H1 (cell line): Measurements from ENCODE around the gene DUXA. TPM values are rescaled to one million over a fixed set of nuclear protein-coding genes. Genes with fewer than 3 reads are reported as not detected.
"Not testable (repeated sequence)": the region's sequence is repeated elsewhere in the genome, so short reads cannot be mapped to it uniquely, and the experiment has no call there.

Experiments used
- CTCF ChIA-PET: fragments of 300-600 bp; sonication (Branson Sonifier 250); formaldehyde crosslinking; loops from one replicate; lab custom pipeline; 2021; ENCODE audit not compliant: partially characterized antibody; lab: Charles Lee
- POLR2A ChIA-PET: fragments of 300-600 bp; sonication (Branson Sonifier 250); formaldehyde crosslinking; loops from one replicate; lab custom pipeline; 2021; ENCODE audit warnings: inconsistent platforms; ENCODE audit not compliant: partially characterized antibody; lab: Charles Lee
- DNase-seq, 2 experiments: peaks; one replicate each; pipeline versions ENCODE4 v3.0.0 to v3.0.0-alpha.2; 2010 to 2022; ENCODE audit warnings: low spot score in 2 of 2, low read depth in 1 of 2, mixed read lengths in 1 of 2
- FAIRE-seq: peaks from 2 replicates; lab custom pipeline; 2011; peaks lifted over from hg19 to GRCh38; lab: Jason Lieb, UNC
- H2AFZ ChIP-seq: 2 replicates; pipeline ENCODE4 v1.8.1; 2012; ENCODE audit warnings: low read length, inconsistent platforms
- H2AK5ac ChIP-seq: 2 replicates; pipeline ENCODE4 v1.6.1; 2013; ENCODE audit warnings: low read depth, low read length
- H2BK120ac ChIP-seq: replicated peaks from 2 replicates; pipeline ENCODE3; 2013; ENCODE audit warnings: low read depth, low read length, inconsistent platforms
- H2BK12ac ChIP-seq: 2 replicates; pipeline ENCODE4 v1.6.1; 2013; ENCODE audit warnings: low read depth, low read length
- H2BK15ac ChIP-seq: 2 replicates; pipeline ENCODE4 v1.6.1; 2013; ENCODE audit warnings: low read length
- H2BK20ac ChIP-seq: 2 replicates; pipeline ENCODE4 v1.6.1; 2013; ENCODE audit warnings: low read length
- H2BK5ac ChIP-seq: 2 replicates; pipeline ENCODE4 v1.6.1; 2013; ENCODE audit warnings: low read depth, low read length
- H3K14ac ChIP-seq: 2 replicates; pipeline ENCODE4 v1.6.1; 2013; ENCODE audit warnings: inconsistent platforms; ENCODE audit not compliant: insufficient read length
- H3K18ac ChIP-seq: 2 replicates; pipeline ENCODE4 v1.6.1; 2013; ENCODE audit warnings: low read length; ENCODE audit errors: extremely low read depth
- H3K23ac ChIP-seq: 2 replicates; pipeline ENCODE4 v1.6.1; 2013; ENCODE audit warnings: inconsistent platforms; ENCODE audit not compliant: insufficient read length
- H3K23me2 ChIP-seq: 2 replicates; pipeline ENCODE4 v1.6.1; 2013; ENCODE audit warnings: low read depth, low read length
- H3K27ac ChIP-seq: 2 replicates; pipeline ENCODE4 v1.6.1; 2011; ENCODE audit warnings: low read depth, low read length, inconsistent platforms
- H3K27me3 ChIP-seq, 4 experiments: replicated peaks in 1 of 4; 1 replicate in 1 of 4; 2 replicates in 3 of 4; pipeline versions ENCODE4 v1.6.1 to v1.8.1; 2011 to 2013; ENCODE audit warnings: low read length in 3 of 4, mild to moderate bottlenecking in 3 of 4, inconsistent platforms in 2 of 4, mixed read lengths in 2 of 4, moderate library complexity in 1 of 4; ENCODE audit not compliant: control insufficient read depth in 3 of 4, insufficient read depth in 3 of 4; ENCODE audit errors: extremely low read depth in 1 of 4
- H3K36me3 ChIP-seq, 4 experiments: 2 replicates each; pipeline versions ENCODE4 v1.6.1 to v1.8.1; 2011 to 2013; ENCODE audit warnings: mild to moderate bottlenecking in 4 of 4, low read length in 3 of 4, moderate library complexity in 2 of 4, control low read depth in 1 of 4, inconsistent platforms in 1 of 4; ENCODE audit not compliant: insufficient read depth in 4 of 4, control insufficient read depth in 2 of 4
- H3K4ac ChIP-seq: replicated peaks from 2 replicates; pipeline ENCODE3; 2013; ENCODE audit warnings: low read length, low read depth, mixed read lengths, inconsistent platforms; ENCODE audit not compliant: insufficient read length
- H3K4me1 ChIP-seq, 4 experiments: replicated peaks in 1 of 4; 1 replicate in 1 of 4; 2 replicates in 3 of 4; pipeline versions ENCODE4 v1.6.1 to v1.8.1; 2011 to 2013; ENCODE audit warnings: low read length in 3 of 4, inconsistent platforms in 2 of 4, mixed read lengths in 1 of 4; ENCODE audit not compliant: insufficient read depth in 4 of 4, control insufficient read depth in 3 of 4
- H3K4me2 ChIP-seq, 2 experiments: 2 replicates each; pipeline versions ENCODE4 v1.6.1 to v1.8.1; 2011 to 2013; ENCODE audit warnings: low read depth in 2 of 2, low read length in 2 of 2, control low read depth in 1 of 2, inconsistent platforms in 1 of 2, mild to moderate bottlenecking in 1 of 2; ENCODE audit not compliant: insufficient read depth in 1 of 2
- H3K4me3 ChIP-seq, 4 experiments: fragments of 200-600, 300-600 bp in 1 of 4; sonication (generic), shearing (Covaris generic), sonication (Bioruptor Twin) in 1 of 4; 2 replicates each; pipeline versions ENCODE4 v1.5.1 to v1.8.1; 2011 to 2016; ENCODE audit warnings: low read length in 4 of 4, low read depth in 3 of 4, control low read depth in 2 of 4, inconsistent platforms in 2 of 4, mild to moderate bottlenecking in 2 of 4, mixed read lengths in 1 of 4, moderate library complexity in 1 of 4; ENCODE audit not compliant: insufficient read depth in 2 of 4; ENCODE audit errors: extremely low read depth in 1 of 4
- H3K56ac ChIP-seq: replicated peaks from 2 replicates; pipeline ENCODE3; 2013; ENCODE audit warnings: low read depth, mild to moderate bottlenecking, mixed read lengths, low read length, inconsistent platforms; ENCODE audit not compliant: insufficient read length
- H3K79me1 ChIP-seq: 2 replicates; pipeline ENCODE4 v1.6.1; 2013; ENCODE audit warnings: low read depth, low read length, control low read depth
- H3K79me2 ChIP-seq, 2 experiments: 2 replicates each; pipeline versions ENCODE4 v1.6.1 to v1.8.1; 2012 to 2013; ENCODE audit warnings: low read length in 2 of 2, mild to moderate bottlenecking in 2 of 2, inconsistent platforms in 1 of 2; ENCODE audit not compliant: insufficient read depth in 2 of 2, control insufficient read depth in 1 of 2
- H3K9ac ChIP-seq, 4 experiments: replicated peaks in 1 of 4; 1 replicate in 1 of 4; 2 replicates in 3 of 4; pipeline versions ENCODE4 v1.6.1 to v1.8.1; 2011 to 2013; ENCODE audit warnings: low read depth in 3 of 4, low read length in 3 of 4, control low read depth in 2 of 4, mild to moderate bottlenecking in 2 of 4, moderate library complexity in 2 of 4, inconsistent platforms in 1 of 4; ENCODE audit errors: extremely low read depth in 1 of 4
- H3K9me3 ChIP-seq, 2 experiments: 2 replicates each; pipeline versions ENCODE4 v1.6.1 to v1.8.1; 2012 to 2013; ENCODE audit warnings: mild to moderate bottlenecking in 2 of 2, moderate library complexity in 2 of 2, control low read depth in 1 of 2, inconsistent platforms in 1 of 2, low read depth in 1 of 2, low read length in 1 of 2, mixed read lengths in 1 of 2; ENCODE audit not compliant: insufficient read depth in 2 of 2
- H4K20me1 ChIP-seq, 2 experiments: replicated peaks in 1 of 2; 2 replicates each; pipeline versions ENCODE3 to v1.8.1; 2011 to 2013; ENCODE audit warnings: inconsistent platforms in 2 of 2, low read length in 2 of 2, mild to moderate bottlenecking in 1 of 2; ENCODE audit not compliant: insufficient read depth in 2 of 2, control insufficient read depth in 1 of 2
- H4K5ac ChIP-seq: 2 replicates; pipeline ENCODE4 v1.6.1; 2013; ENCODE audit warnings: low read length, low read depth, mixed read lengths, inconsistent platforms; ENCODE audit not compliant: insufficient read length
- H4K8ac ChIP-seq: 2 replicates; pipeline ENCODE4 v1.8.0; 2013; ENCODE audit warnings: mild to moderate bottlenecking, moderate library complexity, low read length, inconsistent platforms; ENCODE audit not compliant: insufficient read depth; ENCODE audit errors: extremely low read depth
- H4K91ac ChIP-seq: replicated peaks from 2 replicates; pipeline ENCODE3; 2013; ENCODE audit warnings: low read length, mixed read lengths, inconsistent platforms; ENCODE audit not compliant: insufficient read length
- WGBS, 2 experiments: shearing (Covaris generic) in 1 of 2; methylation state at CpG; one replicate each; pipeline versions ENCODE4 v1.1.6 to v1.1.7; 2013 to 2015; ENCODE audit warnings: low lambda C conversion rate in 2 of 2, mixed read lengths in 2 of 2, inconsistent platforms in 1 of 2, low coverage in 1 of 2, missing lambda C conversion rate in 1 of 2; ENCODE audit not compliant: insufficient replicate concordance in 2 of 2, insufficient coverage in 1 of 2, insufficient read length in 1 of 2; ENCODE audit errors: extremely low coverage in 1 of 2, missing lambda C conversion rate in 1 of 2; 5-methylcytosine and 5-hydroxymethylcytosine counted together
- polyA plus RNA-seq, 7 experiments: library from polyadenylated mRNA; depleted of rRNA in 3 of 7; stranded (reverse) in 5 of 7; unstranded in 2 of 7; fragments of >200 nt in 5 of 7; fragments of 200-250 nt in 2 of 7; gene quantifications; 1 replicate in 5 of 7; 2 replicates in 1 of 7; 4 replicates in 1 of 7; pipeline versions ENCODE4 v1.2.1 to v1.2.3, GENCODE V29; 2011 to 2013; ENCODE audit warnings: missing spikeins in 2 of 7, mixed read lengths in 2 of 7
- total RNA-seq: library from RNA; stranded (reverse); fragmentation: NEBNext Ultra II Directional; extraction: Animal tissue kit (Norgen Biotek cat#: 25700); gene quantifications from 2 replicates; pipeline ENCODE4 v1.2.1, GENCODE V29; 2021

The DUXA gene
- total and polyA plus RNA-seq, 2 of the 8 experiments (the other 6 are each of a cell fraction or from before 2014, with no cell fraction given), result not detected

- DNase-seq, H2AFZ ChIP-seq, H2BK5ac ChIP-seq, H3K4ac ChIP-seq, H4K20me1 ChIP-seq, H4K8ac ChIP-seq, H3K9ac ChIP-seq, H3K56ac ChIP-seq, H4K91ac ChIP-seq, POLR2A ChIA-PET, H2BK120ac ChIP-seq, H2BK20ac ChIP-seq, H3K79me1 ChIP-seq, H4K5ac ChIP-seq, H2AK5ac ChIP-seq, H3K27ac ChIP-seq, H3K4me2 ChIP-seq, H3K23ac ChIP-seq, H3K14ac ChIP-seq, CTCF ChIA-PET, H3K23me2 ChIP-seq, H3K18ac ChIP-seq, FAIRE-seq, H3K4me3 ChIP-seq, H3K9me3 ChIP-seq, H3K4me1 ChIP-seq, H3K27me3 ChIP-seq, H2BK12ac ChIP-seq, H2BK15ac ChIP-seq: not testable (repeated sequence)
- Histone ChIP-seq H3K79me2 (peaks cover 7 to 12% of the 10 kb centered on the region in 2 experiments; a peak in 3 of 4 replicates), H3K36me3 (peaks cover 0 to 38% (median 14%) of the 10 kb centered on the region in 4 experiments; a peak in 6 of 8 replicates)
- WGBS, 2 experiments, result 97% methylated on average over 5 of the region's 6 CpGs; no CpG with 5 or more reads in 1 of the 2 experiments
These were observed 30.6 kb upstream of the DUXA start for GRCh38 chr19:57197874-57198273.
